ENCODE measurements around the gene S100A1. TPM values are rescaled to one million over a fixed set of nuclear protein-coding genes. Genes with fewer than 3 reads are reported as not detected.

S100A1 gene
- total and polyA plus RNA-seq, 7 experiments from 2014 or later = not detected

GRCh38 chr1:153643816-153644215 is 15.6 kb downstream of the S100A1 start:
- no peaks in the 10 kb centered on the region for H3K27me3 Mint-ChIP-seq
- ChIA-PET POLR2A (interaction anchor here (0.6 to 11.0 kb wide), 5 partner anchors 9 to 359 kb away, joined by 3 to 99 read pairs (median 3); partner anchors contain the start of gene CHTOP), CTCF (interaction anchor here (0.5 to 1.7 kb wide), 3 partner anchors 9 to 1601 kb away, joined by 3 to 6 read pairs (median 3); no protein-coding TSS in a partner anchor)
- H3K36me3 ChIP-seq (ENCODE audit: control insufficient read depth in 2 of 3, insufficient read depth in 3 of 3, low read length in 3 of 3) = peaks cover 40 to 70% (median 42%) of the 10 kb centered on the region in 3 experiments
- peaks cover 36 to 87% (median 74%) of the 10 kb centered on the region in 7 donors for H3K4me1 Mint-ChIP-seq
- peaks cover 21 to 47% (median 39%) of the 10 kb centered on the region in 5 donors for H3K36me3 Mint-ChIP-seq
- H3K9me3 Mint-ChIP-seq = peaks cover 0 to 2% (median 0%) of the 10 kb centered on the region in 11 donors
- intact Hi-C loops (cut with micrococcal nuclease) = loop anchor here in 1 of 2 donors (2.0 kb wide), 1 partner anchor 59 kb away; no protein-coding TSS in a partner anchor
- no peaks in the 10 kb centered on the region for H3K27me3 ChIP-seq (ENCODE audit: control insufficient read depth in 2 of 2, insufficient read depth in 2 of 2, low read length in 2 of 2)
- peak overlapping the region in 2 of 10 donors; percentile 15 to 31 for H3K4me3 Mint-ChIP-seq
- DNase-seq (no peak), ATAC-seq (no peak)
- no peaks in the 10 kb centered on the region for H3K9me3 ChIP-seq (ENCODE audit: control insufficient read depth in 2 of 3, low read length in 3 of 3)
- H3K27ac Mint-ChIP-seq = peak overlapping the region in 6 of 9 donors; percentile 12 to 70 (median 36)
- H3K27ac ChIP-seq (ENCODE audit: low read depth, low read length) = peak overlapping the region; percentile 17
- H3K4me1 ChIP-seq (ENCODE audit: control insufficient read depth in 2 of 2, insufficient read depth in 2 of 2, low read length in 2 of 2) = peaks cover 0 to 13% of the 10 kb centered on the region in 2 donors
- H3K4me3 ChIP-seq (ENCODE audit: low read length) = no peak overlapping the region

GRCh38 chr1:153646672-153647345 is 18.6 kb downstream of the S100A1 start:
- intact Hi-C loops (cut with micrococcal nuclease) = no loop called here
- Histone ChIP-seq H3K36me3 (ENCODE audit: control insufficient read depth in 2 of 3, insufficient read depth in 3 of 3, low read length in 3 of 3) (peaks cover 27 to 41% (median 28%) of the 10 kb centered on the region in 3 experiments), H3K9me3 (ENCODE audit: control insufficient read depth in 2 of 3, low read length in 3 of 3) (no peaks in the 10 kb centered on the region), H3K27me3 (ENCODE audit: control insufficient read depth in 2 of 2, insufficient read depth in 2 of 2, low read length in 2 of 2) (no peaks in the 10 kb centered on the region), H3K27ac (ENCODE audit: low read depth, low read length) (no peak overlapping the region), H3K4me3 (ENCODE audit: low read length) (no peak overlapping the region), H3K4me1 (ENCODE audit: control insufficient read depth in 2 of 2, insufficient read depth in 2 of 2, low read length in 2 of 2) (peaks cover 7 to 28% of the 10 kb centered on the region in 2 donors)
- peaks cover 42 to 84% (median 77%) of the 10 kb centered on the region in 7 donors for H3K4me1 Mint-ChIP-seq
- H3K27me3 Mint-ChIP-seq = no peaks in the 10 kb centered on the region
- peak overlapping the region in 6 of 10 donors; percentile 6 to 46 (median 24) for H3K4me3 Mint-ChIP-seq
- H3K36me3 Mint-ChIP-seq = peaks cover 21 to 41% (median 31%) of the 10 kb centered on the region in 5 donors
- peak overlapping the region; percentile 59 to 95 (median 83) for H3K27ac Mint-ChIP-seq
- DNase-seq (no peak), ATAC-seq (peak; percentile 28)
- ChIA-PET CTCF (no interaction called here), POLR2A (interaction anchor here (1.6 to 11.0 kb wide), 2 partner anchors 10 to 13 kb away, joined by 4 to 99 read pairs; partner anchors contain the start of gene CHTOP)
- peaks cover 0 to 2% (median 0%) of the 10 kb centered on the region in 11 donors for H3K9me3 Mint-ChIP-seq

GRCh38 chr1:153647346-153647714 is 19.1 kb downstream of the S100A1 start:
- peak overlapping the region in 7 of 10 donors; percentile 0 to 83 (median 32) for H3K4me3 Mint-ChIP-seq
- CTCF ChIA-PET = interaction anchor here (0.9 kb wide), 1 partner anchor 13 kb away, joined by 3 read pairs; no protein-coding TSS in a partner anchor
- POLR2A ChIA-PET = interaction anchor here (1.5 to 11.0 kb wide), 5 partner anchors 9 to 19 kb away, joined by 4 to 99 read pairs (median 11); partner anchors contain the start of genes CHTOP and SNAPIN

GRCh38 chr1:153648000-153648643 is 19.9 kb downstream of the S100A1 start:
- no peaks in the 10 kb centered on the region for H3K9me3 ChIP-seq (ENCODE audit: control insufficient read depth in 2 of 3, low read length in 3 of 3)
- intact Hi-C loops (cut with micrococcal nuclease) = no loop called here
- no peaks in the 10 kb centered on the region for H3K27me3 ChIP-seq (ENCODE audit: control insufficient read depth in 2 of 2, insufficient read depth in 2 of 2, low read length in 2 of 2)
- ChIA-PET POLR2A (interaction anchor here (1.5 to 11.0 kb wide), 6 partner anchors 8 to 18 kb away, joined by 4 to 99 read pairs (median 10); partner anchors contain the start of genes CHTOP and SNAPIN), CTCF (interaction anchor here (0.9 to 1.0 kb wide), 2 partner anchors 14 to 28 kb away, joined by 3 read pairs; no protein-coding TSS in a partner anchor)
- peak overlapping the region in 5 of 10 donors; percentile 13 to 83 (median 45) for H3K4me3 Mint-ChIP-seq
- peak overlapping the region in 8 of 9 donors; percentile 72 to 95 (median 84) for H3K27ac Mint-ChIP-seq
- no peak for ATAC-seq
- H3K4me1 Mint-ChIP-seq = peaks cover 37 to 75% (median 65%) of the 10 kb centered on the region in 7 donors
- H3K27me3 Mint-ChIP-seq = no peaks in the 10 kb centered on the region
- H3K27ac ChIP-seq (ENCODE audit: low read depth, low read length) = no peak overlapping the region
- peaks cover 14 to 34% (median 28%) of the 10 kb centered on the region in 5 donors for H3K36me3 Mint-ChIP-seq
- peaks cover 0 to 2% (median 0%) of the 10 kb centered on the region in 11 donors for H3K9me3 Mint-ChIP-seq
- H3K4me1 ChIP-seq (ENCODE audit: control insufficient read depth in 2 of 2, insufficient read depth in 2 of 2, low read length in 2 of 2) = peaks cover 7 to 28% of the 10 kb centered on the region in 2 donors
- H3K36me3 ChIP-seq (ENCODE audit: control insufficient read depth in 2 of 3, insufficient read depth in 3 of 3, low read length in 3 of 3) = peaks cover 16 to 28% (median 18%) of the 10 kb centered on the region in 3 experiments
- no peak overlapping the region for H3K4me3 ChIP-seq (ENCODE audit: low read length)
- no peak for DNase-seq

More at GRCh38 chr1:153647346-153647714, 19.1 kb downstream of the S100A1 start:
- Histone ChIP-seq H3K27ac (ENCODE audit: low read depth, low read length) (no peak overlapping the region), H3K4me1 (ENCODE audit: control insufficient read depth in 2 of 2, insufficient read depth in 2 of 2, low read length in 2 of 2) (peaks cover 7 to 28% of the 10 kb centered on the region in 2 donors), H3K9me3 (ENCODE audit: control insufficient read depth in 2 of 3, low read length in 3 of 3) (no peaks in the 10 kb centered on the region), H3K27me3 (ENCODE audit: control insufficient read depth in 2 of 2, insufficient read depth in 2 of 2, low read length in 2 of 2) (no peaks in the 10 kb centered on the region), H3K4me3 (ENCODE audit: low read length) (no peak overlapping the region), H3K36me3 (ENCODE audit: control insufficient read depth in 2 of 3, insufficient read depth in 3 of 3, low read length in 3 of 3) (peaks cover 23 to 36% (median 24%) of the 10 kb centered on the region in 3 experiments)
- H3K27me3 Mint-ChIP-seq = no peaks in the 10 kb centered on the region
- peak overlapping the region; percentile 58 to 95 (median 80) for H3K27ac Mint-ChIP-seq
- peaks cover 0 to 2% (median 0%) of the 10 kb centered on the region in 11 donors for H3K9me3 Mint-ChIP-seq
- intact Hi-C loops (cut with micrococcal nuclease) = no loop called here
- peaks cover 40 to 79% (median 73%) of the 10 kb centered on the region in 7 donors for H3K4me1 Mint-ChIP-seq
- no peak for ATAC-seq
- H3K36me3 Mint-ChIP-seq = peaks cover 17 to 37% (median 31%) of the 10 kb centered on the region in 5 donors
- no peak for DNase-seq

- Histone ChIP-seq H3K27me3 (ENCODE audit: control insufficient read depth in 2 of 2, insufficient read depth in 2 of 2, low read length in 2 of 2) (no peaks in the 10 kb centered on the region), H3K4me3 (ENCODE audit: low read length) (no peak overlapping the region), H3K9me3 (ENCODE audit: control insufficient read depth in 2 of 3, low read length in 3 of 3) (no peaks in the 10 kb centered on the region), H3K27ac (ENCODE audit: low read depth, low read length) (peak overlapping the region; percentile 69), H3K36me3 (ENCODE audit: control insufficient read depth in 2 of 3, insufficient read depth in 3 of 3, low read length in 3 of 3) (peaks cover 7 to 19% (median 18%) of the 10 kb centered on the region in 3 experiments), H3K4me1 (ENCODE audit: control insufficient read depth in 2 of 2, insufficient read depth in 2 of 2, low read length in 2 of 2) (peaks cover 7 to 28% of the 10 kb centered on the region in 2 donors)
- Mint-ChIP-seq H3K4me1 (peaks cover 29 to 63% (median 57%) of the 10 kb centered on the region in 7 donors), H3K27ac (peak overlapping the region; percentile 56 to 96 (median 92)), H3K4me3 (peak overlapping the region in 9 of 10 donors; percentile 67 to 85 (median 80)), H3K36me3 (peaks cover 5 to 22% (median 19%) of the 10 kb centered on the region in 5 donors), H3K9me3 (peaks cover 0 to 2% (median 0%) of the 10 kb centered on the region in 11 donors), H3K27me3 (no peaks in the 10 kb centered on the region)
- CTCF ChIA-PET = interaction anchor here (0.6 to 1.0 kb wide), 3 partner anchors 23 to 82 kb away, joined by 3 to 4 read pairs (median 4); partner anchors contain the start of gene NPR1
- ATAC-seq (peak; percentile 87), DNase-seq (peak in 7 of 9 donors; percentile 40 to 63 (median 60))
- POLR2A ChIA-PET = interaction anchor here (0.6 to 11.0 kb wide), 7 partner anchors 8 to 17 kb away, joined by 3 to 99 read pairs (median 9); partner anchors contain the start of genes CHTOP and SNAPIN
- intact Hi-C loops (cut with micrococcal nuclease) = no loop called here
Observed at GRCh38 chr1:153649137-153649862, 21.1 kb downstream of the S100A1 start.

Measured in naive thymus-derived CD4-positive, alpha-beta T cell (primary cell).